HepG2 (cell line): Measurements from ENCODE around the gene C4B. TPM values are rescaled to one million over a fixed set of nuclear protein-coding genes. Genes with fewer than 3 reads are reported as not detected.

Source experiments
- ARID5B ChIP-seq: IDR thresholded peaks from 2 replicates; pipeline ENCODE4 v1.4.0; 2020; ENCODE audit warnings: mild to moderate bottlenecking, missing genetic modification reagents
- CCDC6 ChIP-seq: sonication (generic); formaldehyde crosslinking; IDR thresholded peaks from 2 replicates; pipeline ENCODE4 v1.8.1; 2022; ENCODE audit warnings: mild to moderate bottlenecking, missing genetic modification reagents, moderate library complexity
- DR1 ChIP-seq: sonication (generic); formaldehyde crosslinking; IDR thresholded peaks from 2 replicates; pipeline ENCODE4 v1.8.0; 2021; ENCODE audit warnings: mild to moderate bottlenecking, missing genetic modification reagents, inconsistent platforms
- HOXA9 ChIP-seq: sonication (generic); formaldehyde crosslinking; IDR thresholded peaks from 2 replicates; pipeline ENCODE4 v1.8.1; 2022; ENCODE audit warnings: missing genetic modification reagents, mild to moderate bottlenecking, moderate library complexity, borderline replicate concordance
- IRF9 ChIP-seq: sonication (generic); formaldehyde crosslinking; IDR thresholded peaks from 2 replicates; pipeline ENCODE4 v1.8.0; 2022; ENCODE audit warnings: missing genetic modification reagents, mild to moderate bottlenecking, borderline replicate concordance
- MAFG ChIP-seq: sonication (generic); formaldehyde crosslinking; IDR thresholded peaks from 2 replicates; pipeline ENCODE4 v1.5.1; 2020; ENCODE audit warnings: mild to moderate bottlenecking, missing genetic modification reagents
- NCOA5 ChIP-seq: sonication (generic); formaldehyde crosslinking; IDR thresholded peaks from 2 replicates; pipeline ENCODE4 v1.4.0; 2020; ENCODE audit warnings: missing genetic modification reagents
- NFAT5 ChIP-seq: sonication (generic); formaldehyde crosslinking; IDR thresholded peaks from 2 replicates; pipeline ENCODE4 v1.4.0; 2020; ENCODE audit warnings: missing genetic modification reagents
- ONECUT2 ChIP-seq: sonication (generic); formaldehyde crosslinking; IDR thresholded peaks from 2 replicates; pipeline ENCODE4 v1.4.0; 2020; ENCODE audit warnings: missing genetic modification reagents
- PLRG1 ChIP-seq: fragments of 450-650 bp; conservative IDR thresholded peaks from 2 replicates; pipeline ENCODE4 v1.6.1; 2016
- RBAK ChIP-seq: sonication (generic); formaldehyde crosslinking; IDR thresholded peaks from 2 replicates; pipeline ENCODE4 v1.5.1; 2020; ENCODE audit warnings: mild to moderate bottlenecking, missing genetic modification reagents
- SRSF9 ChIP-seq: fragments of 200-400 bp; formaldehyde crosslinking; IDR thresholded peaks from 2 replicates; pipeline ENCODE4 v1.6.1; 2018; ENCODE audit warnings: borderline replicate concordance, mild to moderate bottlenecking, low read depth, low read length; ENCODE audit not compliant: insufficient read depth, poor library complexity, severe bottlenecking
- TARDBP ChIP-seq: sonication (generic); formaldehyde crosslinking; IDR thresholded peaks from 2 replicates; pipeline ENCODE4 v1.8.0; 2022; ENCODE audit warnings: mild to moderate bottlenecking, missing genetic modification reagents
- TP53 ChIP-seq: sonication (generic); formaldehyde crosslinking; conservative IDR thresholded peaks from 2 replicates; pipeline ENCODE4 v1.4.0; 2020; ENCODE audit warnings: missing genetic modification reagents
- ZFP90 ChIP-seq: sonication (generic); formaldehyde crosslinking; IDR thresholded peaks from 2 replicates; pipeline ENCODE4 v1.8.0; 2022; ENCODE audit warnings: missing genetic modification reagents, mild to moderate bottlenecking, inconsistent platforms, borderline replicate concordance
- ZNF670 ChIP-seq: sonication (generic); formaldehyde crosslinking; IDR thresholded peaks from 2 replicates; pipeline ENCODE4 v1.8.0; 2022; ENCODE audit warnings: mild to moderate bottlenecking, missing genetic modification reagents, borderline replicate concordance
- ZNF839 ChIP-seq: sonication (generic); formaldehyde crosslinking; IDR thresholded peaks from 2 replicates; pipeline ENCODE4 v1.4.0; 2020; ENCODE audit warnings: missing genetic modification reagents, mild to moderate bottlenecking, borderline replicate concordance
- ZNF850 ChIP-seq: sonication (generic); formaldehyde crosslinking; conservative IDR thresholded peaks from 2 replicates; pipeline ENCODE4 v1.9.0; 2021; ENCODE audit warnings: mild to moderate bottlenecking, missing genetic modification reagents
- polyA plus RNA-seq, 8 experiments: library from polyadenylated mRNA; depleted of rRNA in 3 of 8; stranded (reverse) in 7 of 8; unstranded in 1 of 8; fragments of >200 nt; fragmentation: Illumina TruSeq in 4 of 8; extraction: Trizol in 4 of 8; gene quantifications; 2 replicates each; pipeline versions ENCODE4 v1.2.1 to v1.2.3, GENCODE V29; 2011 to 2016; ENCODE audit warnings: low read depth in 4 of 8, missing spikeins in 1 of 8, mixed read lengths in 1 of 8; ENCODE audit not compliant: insufficient read depth in 1 of 8
- total RNA-seq, 5 experiments: library from RNA; depleted of rRNA; stranded (reverse); fragments of >200 nt; fragmentation: Illumina TruSeq; extraction: Trizol; gene quantifications; 2 replicates each; pipeline ENCODE4 v1.2.3, GENCODE V29; 2016; ENCODE audit warnings: low read depth in 1 of 5

Gene C4B
- total and polyA plus RNA-seq, 2 of the 13 experiments (the other 11 are each of a cell fraction or from before 2014, with no cell fraction given): 167 to 538 TPM

- TF ChIP-seq IRF9 (CRISPR knock-in tag): peak; percentile 70; the same call in 1 of the 2 replicates
- peak; percentile 70; the same call in 1 of the 2 replicates for TF ChIP-seq NFAT5 (CRISPR knock-in tag)
- peak; percentile 21; the same call in 1 of the 2 replicates for TF ChIP-seq TP53 (CRISPR knock-in tag)
- TF ChIP-seq ZNF670 (CRISPR knock-in tag): peak; percentile 68; the same call in 1 of the 2 replicates
- TF ChIP-seq HOXA9 (CRISPR knock-in tag): no peak
- no peak for TF ChIP-seq CCDC6 (CRISPR knock-in tag)
- no peak for TF ChIP-seq ZNF850 (CRISPR knock-in tag)
- 0 out of 2 replicates have a peak, but pooled peaks have one; percentile 27 for TF ChIP-seq ZNF839
- TF ChIP-seq SRSF9: no peak
- peak; percentile 70; the same call in 1 of the 2 replicates for TF ChIP-seq ARID5B (CRISPR knock-in tag)
- no peak for TF ChIP-seq PLRG1
- TF ChIP-seq TARDBP (CRISPR knock-in tag): peak; percentile 91
- peak; percentile 80; the same call in 1 of the 2 replicates for TF ChIP-seq RBAK
- peak; percentile 64; the same call in 1 of the 2 replicates for TF ChIP-seq DR1 (CRISPR knock-in tag)
- TF ChIP-seq ZFP90 (CRISPR knock-in tag): peak; percentile 90
- no peak for TF ChIP-seq MAFG (CRISPR knock-in tag)
- no peak for TF ChIP-seq NCOA5
- TF ChIP-seq ONECUT2 (CRISPR knock-in tag): no peak
Measured at GRCh38 chr6:32047855-32048766, 33.5 kb downstream of the C4B start (continued).
